ENCODE data around the gene PPP3R2. TPM values are rescaled to one million over a fixed set of nuclear protein-coding genes. Genes with fewer than 3 reads are reported as not detected.

PPP3R2 gene
- total and polyA plus RNA-seq, 2 donors (not counting 3 experiments of a cell fraction or from before 2014, with no cell fraction given): not detected

GRCh38 chr9:101629636-101630035, 34.9 kb upstream of the PPP3R2 start:
- intact Hi-C loops (cut with micrococcal nuclease): no loop called here
- FAIRE-seq: no peak
- H3K9me1 ChIP-seq (replicated peaks; ENCODE audit: control insufficient read depth, extremely low read depth, insufficient read depth, low read length): no peaks in the 10 kb centered on the region
- no peak for DNase-seq (ENCODE audit: low read depth, low spot score)
- TF ChIP-seq MAX (IDR thresholded peaks at IDR 0.05; ENCODE audit: insufficient read depth, insufficient read length): no peak
- TF ChIP-seq JUN (IDR thresholded peaks at IDR 0.05; ENCODE audit: borderline replicate concordance, insufficient read depth, insufficient read length, low read depth): no peak
- TF ChIP-seq FOS (IDR thresholded peaks at IDR 0.05; ENCODE audit: borderline replicate concordance, insufficient read depth, low read length): no peak
- no peak for TF ChIP-seq CTCF (IDR thresholded peaks at IDR 0.05; ENCODE audit: extremely low read depth in 1 of 2, insufficient read depth in 1 of 2, low read depth in 1 of 2, low read length in 2 of 2)
- TF ChIP-seq POLR2A (IDR thresholded peaks at IDR 0.05; ENCODE audit: low read depth, low read length): no peak
- no peak for TF ChIP-seq GATA2 (IDR thresholded peaks at IDR 0.05; ENCODE audit: insufficient read depth, insufficient read length, low read depth, low read length)
- TF ChIP-seq MYC (IDR thresholded peaks at IDR 0.05; ENCODE audit: low read depth, low read length): no peak
- no peak for TF ChIP-seq POLR2AphosphoS5 (IDR thresholded peaks at IDR 0.05; ENCODE audit: insufficient read depth, low read depth, low read length)
- no peak for TF ChIP-seq EZH2 (IDR thresholded peaks at IDR 0.05; ENCODE audit: borderline replicate concordance, low read depth, low read length, severe bottlenecking)
- no peaks in the 10 kb centered on the region for H3K79me2 ChIP-seq (ENCODE audit: control insufficient read depth, insufficient read depth, low read length)
- no peak overlapping the region for H3K27ac ChIP-seq (ENCODE audit: insufficient read depth, low read depth, low read length)
- H3K36me3 ChIP-seq (ENCODE audit: control insufficient read depth in 2 of 2, extremely low read depth in 1 of 2, insufficient read depth in 2 of 2, low read length in 2 of 2): no peaks in the 10 kb centered on the region
- no peak overlapping the region for H3K4me2 ChIP-seq (ENCODE audit: insufficient read depth, low read length)
- H3K4me3 ChIP-seq (replicated peaks in 1 of 3; ENCODE audit: insufficient read depth in 1 of 3, low read depth in 1 of 3, low read length in 3 of 3): no peak overlapping the region
- H3K27me3 ChIP-seq (ENCODE audit: control insufficient read depth in 2 of 2, insufficient read depth in 2 of 2, low read length in 2 of 2): no peaks in the 10 kb centered on the region
- POLR2A ChIA-PET: no interaction called here
- CTCF ChIA-PET: no interaction called here
- no peaks in the 10 kb centered on the region for H4K20me1 ChIP-seq (replicated peaks; ENCODE audit: control insufficient read depth, extremely low read depth, insufficient read depth, low read length)
- dilution Hi-C loops (cut with MboI; ENCODE audit: extremely low pct_ligation_motif_present, low sequenced_read_pairs): no loop called here
- no peak overlapping the region for H2AFZ ChIP-seq (ENCODE audit: low read depth, low read length)
- BruUV-seq (replicated peaks): no TSS peak
- H3K4me1 ChIP-seq (ENCODE audit: control insufficient read depth, extremely low read depth, insufficient read depth, low read length): no peaks in the 10 kb centered on the region
- no peak overlapping the region for H3K9ac ChIP-seq (replicated peaks; ENCODE audit: extremely low read depth, insufficient read depth, low read length)
- H3K9me3 ChIP-seq (replicated peaks; ENCODE audit: control insufficient read depth, insufficient read depth, low read length): no peaks in the 10 kb centered on the region
